Colonic mucosa (tissue), 4 donors: Measurements from ENCODE around the gene GKN2. TPM values are rescaled to one million over a fixed set of nuclear protein-coding genes. Genes with fewer than 3 reads are reported as not detected.

ENCODE experiments used
- DNase-seq: peaks from one replicate; pipeline ENCODE4 v3.0.0-alpha.2; 2020
- H3K27ac ChIP-seq: fragments of 200-600 bp; one replicate; pipeline ENCODE4 v1.8.0; 2021
- H3K27me3 ChIP-seq: fragments of 200-600 bp; one replicate; pipeline ENCODE4 v1.8.0; 2021
- H3K36me3 ChIP-seq: fragments of 200-600 bp; one replicate; pipeline ENCODE4 v1.8.0; 2021
- H3K4me1 ChIP-seq: fragments of 200-600 bp; one replicate; pipeline ENCODE4 v1.8.0; 2021; ENCODE audit warnings: mild to moderate bottlenecking
- H3K4me3 ChIP-seq: fragments of 200-600 bp; one replicate; pipeline ENCODE4 v1.8.0; 2021
- H3K9ac ChIP-seq, 2 donors: one replicate each; pipeline ENCODE4 v1.7.0; 2013; ENCODE audit warnings: control low read depth in 2 of 2, low read depth in 2 of 2, low read length in 2 of 2
- H3K9me3 ChIP-seq: fragments of 200-600 bp; one replicate; pipeline ENCODE4 v1.8.0; 2021
- intact Hi-C: fragments of 100-400 bp; cut with DNase I; formaldehyde crosslinking; loops from one replicate; pipeline ENCODE4 v1.14.1; 2022
- total RNA-seq, 2 donors: library from RNA; stranded (reverse); fragmentation: NEBNext Ultra II Directional in 1 of 2; extraction: Animal tissue kit (Norgen Biotek cat#: 25700) in 1 of 2; gene quantifications; one replicate each; pipeline ENCODE4 v1.2.1, GENCODE V29; 2021
- TF ChIP-seq, protein P1 (sequence below): fragments of 200-600 bp; IDR thresholded peaks from one replicate; pipeline ENCODE4 v1.8.0; 2022; ENCODE audit warnings: antibody characterized with exemption, mild to moderate bottlenecking
- donor health status: healthy.
- donor health status: DM: no; HTN: no; CAD: no.
- donor health status: DM: no; HTN: no; CAD: no.

GKN2 gene
- total RNA-seq, 2 donors from 2014 or later, result 0.32 TPM; not detected in 1

DNA sequence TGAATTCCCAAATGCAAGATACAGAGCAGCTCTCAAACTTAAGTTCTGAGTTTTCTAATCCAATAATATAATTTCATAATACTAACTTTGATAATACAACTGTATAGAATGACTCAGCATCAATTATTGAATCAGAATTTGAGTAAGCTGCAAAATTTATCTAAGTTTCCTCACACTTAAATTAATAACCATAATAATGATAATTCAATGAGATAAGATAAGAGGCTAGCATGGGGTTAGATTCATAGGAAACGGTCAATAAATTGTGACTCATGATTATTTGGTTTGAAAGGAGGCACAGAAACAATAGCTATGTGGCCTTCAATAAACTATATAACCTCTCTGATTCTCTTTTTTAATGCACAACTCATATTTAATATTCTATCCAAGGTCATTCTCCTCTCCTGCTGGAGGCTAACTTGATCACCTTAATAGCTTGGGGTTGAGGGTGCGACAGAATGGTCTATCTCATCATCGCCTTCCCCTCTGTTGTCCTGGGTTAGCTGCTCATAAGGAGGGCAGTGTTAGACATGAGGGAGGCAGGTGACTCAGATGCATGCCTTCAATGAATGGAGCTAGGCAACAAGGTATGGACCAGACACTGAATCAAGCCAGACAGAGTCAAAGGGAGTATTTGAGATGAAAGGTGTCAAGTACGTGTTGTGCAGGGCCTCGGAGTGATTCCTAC is 45.3 kb downstream of the GKN2 start:
- Histone ChIP-seq H3K9me3 (no peaks in the 10 kb centered on the region), H3K27me3 (no peaks in the 10 kb centered on the region), H3K27ac (peak overlapping the region; percentile 54), H3K9ac (no peak overlapping the region), H3K36me3 (no peaks in the 10 kb centered on the region), H3K4me1 (peaks cover 3% of the 10 kb centered on the region), H3K4me3 (no peak overlapping the region)
- no peak for DNase-seq
- TF ChIP-seq, protein P1, sequence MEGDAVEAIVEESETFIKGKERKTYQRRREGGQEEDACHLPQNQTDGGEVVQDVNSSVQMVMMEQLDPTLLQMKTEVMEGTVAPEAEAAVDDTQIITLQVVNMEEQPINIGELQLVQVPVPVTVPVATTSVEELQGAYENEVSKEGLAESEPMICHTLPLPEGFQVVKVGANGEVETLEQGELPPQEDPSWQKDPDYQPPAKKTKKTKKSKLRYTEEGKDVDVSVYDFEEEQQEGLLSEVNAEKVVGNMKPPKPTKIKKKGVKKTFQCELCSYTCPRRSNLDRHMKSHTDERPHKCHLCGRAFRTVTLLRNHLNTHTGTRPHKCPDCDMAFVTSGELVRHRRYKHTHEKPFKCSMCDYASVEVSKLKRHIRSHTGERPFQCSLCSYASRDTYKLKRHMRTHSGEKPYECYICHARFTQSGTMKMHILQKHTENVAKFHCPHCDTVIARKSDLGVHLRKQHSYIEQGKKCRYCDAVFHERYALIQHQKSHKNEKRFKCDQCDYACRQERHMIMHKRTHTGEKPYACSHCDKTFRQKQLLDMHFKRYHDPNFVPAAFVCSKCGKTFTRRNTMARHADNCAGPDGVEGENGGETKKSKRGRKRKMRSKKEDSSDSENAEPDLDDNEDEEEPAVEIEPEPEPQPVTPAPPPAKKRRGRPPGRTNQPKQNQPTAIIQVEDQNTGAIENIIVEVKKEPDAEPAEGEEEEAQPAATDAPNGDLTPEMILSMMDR, result no peak
- intact Hi-C loops, result loop anchor here (5.0 kb wide), 1 partner anchor 200 kb away; no protein-coding TSS in a partner anchor

DNA sequence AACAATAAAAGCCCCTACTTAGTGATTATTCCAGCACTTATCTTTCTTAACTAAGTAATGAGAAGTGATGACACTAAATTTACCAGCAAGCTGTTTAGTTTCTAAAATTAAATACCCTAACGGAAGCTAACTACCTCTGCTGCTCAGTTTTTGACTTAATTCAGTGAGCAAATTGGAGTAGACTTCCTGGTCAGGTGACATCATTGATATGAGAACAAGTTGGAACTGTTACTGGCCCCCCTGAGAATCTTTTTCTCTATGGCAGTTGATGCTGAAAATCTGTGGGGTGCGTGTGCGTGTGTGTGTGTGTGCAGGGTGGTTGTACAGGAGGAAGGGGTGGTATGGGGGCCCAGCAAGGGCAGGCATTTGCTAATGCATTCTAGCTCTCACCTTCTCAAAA is 46.0 kb downstream of the GKN2 start:
- H3K4me1 ChIP-seq, result peaks cover 3% of the 10 kb centered on the region
- no peaks in the 10 kb centered on the region for H3K36me3 ChIP-seq
- no peak overlapping the region for H3K9ac ChIP-seq
- intact Hi-C loops, result loop anchor here (5.0 kb wide), 1 partner anchor 199 kb away; no protein-coding TSS in a partner anchor
- no peaks in the 10 kb centered on the region for H3K27me3 ChIP-seq
- H3K4me3 ChIP-seq, result no peak overlapping the region
- no peaks in the 10 kb centered on the region for H3K9me3 ChIP-seq
- H3K27ac ChIP-seq, result no peak overlapping the region
- TF ChIP-seq, protein P1, result no peak
- DNase-seq, result no peak

DNA sequence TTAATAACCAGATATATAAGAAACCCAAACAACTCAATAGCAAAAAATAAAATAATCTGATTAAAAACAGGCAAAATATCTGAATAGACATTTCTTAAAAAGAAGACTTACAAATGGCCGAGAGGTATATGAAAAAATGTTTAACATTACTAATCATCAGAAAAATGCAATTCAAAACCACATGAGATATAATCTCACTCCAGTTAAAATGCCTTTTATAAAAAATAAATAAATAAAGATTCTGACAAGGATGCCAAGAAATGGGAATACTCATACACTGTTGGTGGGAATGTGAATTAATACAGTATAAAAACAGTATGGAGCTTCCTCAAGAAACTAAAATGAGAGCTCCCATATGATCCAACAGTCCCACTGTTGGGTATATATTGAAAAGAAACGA is 47.6 kb downstream of the GKN2 start:
- Histone ChIP-seq H3K4me3 (no peak overlapping the region), H3K27me3 (no peaks in the 10 kb centered on the region), H3K4me1 (peaks cover 3% of the 10 kb centered on the region), H3K9me3 (no peaks in the 10 kb centered on the region), H3K27ac (no peak overlapping the region), H3K36me3 (no peaks in the 10 kb centered on the region), H3K9ac (no peak overlapping the region)
- DNase-seq, result no peak
- TF ChIP-seq, protein P1, result no peak
- intact Hi-C loops, result loop anchor here (5.0 kb wide), 1 partner anchor 198 kb away; no protein-coding TSS in a partner anchor

DNA sequence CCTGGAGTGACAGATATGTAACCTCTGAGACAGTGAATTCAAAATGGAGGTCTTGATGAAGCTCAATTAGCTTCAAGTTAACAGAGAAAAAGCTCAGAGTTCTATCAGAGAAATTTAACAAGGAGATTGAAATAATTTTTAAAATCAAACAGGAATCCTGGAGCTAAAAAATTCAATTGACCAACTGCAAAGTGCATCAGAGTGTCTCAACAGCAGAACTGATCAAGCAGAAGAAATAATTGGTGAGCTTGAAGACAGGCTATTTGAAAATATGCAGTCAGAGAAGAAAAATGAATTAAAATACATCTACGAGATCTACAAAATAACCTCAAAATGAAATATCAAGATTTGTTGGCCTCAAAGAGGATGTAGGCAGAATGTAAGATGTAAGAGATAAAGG is 51.1 kb downstream of the GKN2 start:
- Histone ChIP-seq H3K4me1 (no peaks in the 10 kb centered on the region), H3K36me3 (no peaks in the 10 kb centered on the region), H3K9ac (no peak overlapping the region), H3K27me3 (no peaks in the 10 kb centered on the region), H3K9me3 (no peaks in the 10 kb centered on the region), H3K4me3 (no peak overlapping the region), H3K27ac (no peak overlapping the region)
- no peak for DNase-seq
- intact Hi-C loops, result no loop called here
- TF ChIP-seq, protein P1, result no peak

DNA sequence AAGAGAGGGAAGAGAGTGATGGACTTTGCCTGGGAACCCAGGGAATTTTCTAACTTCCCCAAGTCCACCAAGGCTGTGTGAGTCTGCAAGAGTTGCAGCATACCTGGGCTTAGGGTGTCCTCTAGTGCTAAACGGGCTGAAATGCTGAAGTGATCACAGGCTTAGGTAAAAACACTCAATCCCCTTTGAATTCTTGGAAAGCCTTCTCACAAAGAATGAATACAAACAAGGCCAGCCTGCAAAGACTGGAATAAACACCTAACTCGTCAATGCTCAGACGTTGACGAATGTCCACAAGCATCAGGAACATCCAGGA is 51.5 kb downstream of the GKN2 start:
- Histone ChIP-seq H3K27ac (no peak overlapping the region), H3K9me3 (no peaks in the 10 kb centered on the region), H3K9ac (no peak overlapping the region), H3K36me3 (no peaks in the 10 kb centered on the region), H3K4me3 (no peak overlapping the region), H3K4me1 (no peaks in the 10 kb centered on the region), H3K27me3 (no peaks in the 10 kb centered on the region)
- intact Hi-C loops, result no loop called here
- TF ChIP-seq, protein P1, result no peak
- DNase-seq, result no peak
